Endodermal cell (in vitro differentiated cells): ENCODE measurements around the gene KRAS. TPM values are rescaled to one million over a fixed set of nuclear protein-coding genes. Genes with fewer than 3 reads are reported as not detected.
A peak's percentile ranks its signal among the peaks of the same experiment; 100 is the strongest.

ENCODE experiments used
- DNase-seq: peaks from one replicate; pipeline ENCODE4 v3.0.0-alpha.2; 2017
- H3K27ac ChIP-seq: 2 replicates; pipeline ENCODE4 v1.5.1; 2013; ENCODE audit warnings: mild to moderate bottlenecking, low read depth, low read length, moderate library complexity
- H3K27me3 ChIP-seq: 2 replicates; pipeline ENCODE4 v1.6.1; 2013; ENCODE audit warnings: mild to moderate bottlenecking, low read length, moderate library complexity; ENCODE audit not compliant: insufficient read depth, control insufficient read depth, poor library complexity, severe bottlenecking
- H3K36me3 ChIP-seq: 2 replicates; pipeline ENCODE4 v1.7.0; 2013; ENCODE audit warnings: mild to moderate bottlenecking, low read length, moderate library complexity; ENCODE audit not compliant: control insufficient read depth, insufficient read depth
- H3K4me1 ChIP-seq: one replicate; pipeline ENCODE4 v1.7.0; 2013; ENCODE audit warnings: low read length; ENCODE audit not compliant: control insufficient read depth, insufficient read depth
- H3K4me3 ChIP-seq: 2 replicates; pipeline ENCODE4 v1.5.1; 2013; ENCODE audit warnings: mild to moderate bottlenecking, low read length, moderate library complexity
- H3K9ac ChIP-seq: 2 replicates; pipeline ENCODE4 v1.6.1; 2013; ENCODE audit warnings: mild to moderate bottlenecking, low read length, moderate library complexity; ENCODE audit not compliant: poor library complexity, severe bottlenecking; ENCODE audit errors: extremely low read depth
- H3K9me3 ChIP-seq: 2 replicates; pipeline ENCODE4 v1.6.1; 2013; ENCODE audit warnings: mild to moderate bottlenecking, low read length, moderate library complexity; ENCODE audit not compliant: control insufficient read depth
- H3K27ac Mint-ChIP-seq: 2 replicates; pipeline ENCODE4 v1.8.0; 2020; ENCODE audit warnings: mixed read lengths
- H3K27me3 Mint-ChIP-seq: 2 replicates; pipeline ENCODE4 v1.8.0; 2021; ENCODE audit warnings: mild to moderate bottlenecking, mixed read lengths; ENCODE audit not compliant: insufficient read depth
- H3K36me3 Mint-ChIP-seq: 2 replicates; pipeline ENCODE4 v1.8.0; 2020; ENCODE audit warnings: low read depth, mixed read lengths
- H3K4me1 Mint-ChIP-seq: 2 replicates; pipeline ENCODE4 v1.8.0; 2020; ENCODE audit warnings: mixed read lengths
- H3K4me3 Mint-ChIP-seq: 2 replicates; pipeline ENCODE4 v1.8.0; 2020; ENCODE audit warnings: mild to moderate bottlenecking, moderate library complexity, mixed read lengths
- H3K9me3 Mint-ChIP-seq: 2 replicates; pipeline ENCODE4 v1.8.0; 2020; ENCODE audit warnings: mild to moderate bottlenecking, mixed read lengths
- WGBS, 2 experiments: methylation state at CpG; one replicate each; pipeline versions ENCODE4 v1.1.5 to v1.1.7; 2013; ENCODE audit warnings: missing lambda C conversion rate in 2 of 2, mixed read lengths in 1 of 2; ENCODE audit not compliant: insufficient coverage in 1 of 2, insufficient read length in 1 of 2; 5-methylcytosine and 5-hydroxymethylcytosine counted together
- long read RNA-seq, 4 experiments: library from polyadenylated mRNA in 2 of 4; library from RNA in 1 of 4; library from capped mRNA in 1 of 4; stranded (forward) in 3 of 4; unstranded in 1 of 4; transcript quantifications; one replicate each; pipeline ENCODE4 v2.0.0, GENCODE V29; 2020 to 2021; ENCODE audit warnings: inconsistent platforms in 1 of 4
- polyA plus RNA-seq, 2 experiments: library from polyadenylated mRNA; stranded (reverse); fragments of 50-300 nt; gene quantifications; one replicate each; pipeline ENCODE4 v1.2.3, GENCODE V29; 2013
- total RNA-seq, 2 donors: library from RNA; stranded (reverse); fragmentation: NEBNext Ultra II Directional in 1 of 2; extraction: Animal tissue kit (Norgen Biotek cat#: 25700) in 1 of 2; gene quantifications; 2 replicates in 1 of 2; 3 replicates in 1 of 2; pipeline ENCODE4 v1.2.1, GENCODE V29; 2021
- TF ChIP-seq, protein P1 (sequence below): fragments of 200-600 bp; sonication (generic); conservative IDR thresholded peaks from 2 replicates; pipeline ENCODE4 v1.5.0; 2021; ENCODE audit warnings: antibody characterized with exemption, mild to moderate bottlenecking

KRAS gene
- 100 to 1,000 TPM in 1 of 2 donors, 10 to 100 TPM in 1; 58.0 to 140 TPM for total RNA-seq
- polyA plus RNA-seq (2013, experiment 1 of 2), result 35.7 TPM
- 35.5 TPM for polyA plus RNA-seq (2013, experiment 2 of 2)
- long read RNA-seq, experiment 1, full-length matches to known transcripts, result 4 of 23 reads
- long read RNA-seq, experiment 1, partial matches to known transcripts, result 2 of 23 reads
- long read RNA-seq, experiment 1, other reads (novel, unspliced or antisense), result 17 of 23 reads
- long read RNA-seq, experiment 2, full-length matches to known transcripts, result 171 of 245 reads
- long read RNA-seq, experiment 2, partial matches to known transcripts, result 10 of 245 reads
- long read RNA-seq, experiment 2, other reads (novel, unspliced or antisense), result 64 of 245 reads
- long read RNA-seq, experiment 3, full-length matches to known transcripts, result 137 of 196 reads
- long read RNA-seq, experiment 3, partial matches to known transcripts, result 1 of 196 reads
- long read RNA-seq, experiment 3, other reads (novel, unspliced or antisense), result 58 of 196 reads
- long read RNA-seq, experiment 4, full-length matches to known transcripts, result 14 of 33 reads
- long read RNA-seq, experiment 4, partial matches to known transcripts, result 0 of 33 reads
- long read RNA-seq, experiment 4, other reads (novel, unspliced or antisense), result 19 of 33 reads

DNA sequence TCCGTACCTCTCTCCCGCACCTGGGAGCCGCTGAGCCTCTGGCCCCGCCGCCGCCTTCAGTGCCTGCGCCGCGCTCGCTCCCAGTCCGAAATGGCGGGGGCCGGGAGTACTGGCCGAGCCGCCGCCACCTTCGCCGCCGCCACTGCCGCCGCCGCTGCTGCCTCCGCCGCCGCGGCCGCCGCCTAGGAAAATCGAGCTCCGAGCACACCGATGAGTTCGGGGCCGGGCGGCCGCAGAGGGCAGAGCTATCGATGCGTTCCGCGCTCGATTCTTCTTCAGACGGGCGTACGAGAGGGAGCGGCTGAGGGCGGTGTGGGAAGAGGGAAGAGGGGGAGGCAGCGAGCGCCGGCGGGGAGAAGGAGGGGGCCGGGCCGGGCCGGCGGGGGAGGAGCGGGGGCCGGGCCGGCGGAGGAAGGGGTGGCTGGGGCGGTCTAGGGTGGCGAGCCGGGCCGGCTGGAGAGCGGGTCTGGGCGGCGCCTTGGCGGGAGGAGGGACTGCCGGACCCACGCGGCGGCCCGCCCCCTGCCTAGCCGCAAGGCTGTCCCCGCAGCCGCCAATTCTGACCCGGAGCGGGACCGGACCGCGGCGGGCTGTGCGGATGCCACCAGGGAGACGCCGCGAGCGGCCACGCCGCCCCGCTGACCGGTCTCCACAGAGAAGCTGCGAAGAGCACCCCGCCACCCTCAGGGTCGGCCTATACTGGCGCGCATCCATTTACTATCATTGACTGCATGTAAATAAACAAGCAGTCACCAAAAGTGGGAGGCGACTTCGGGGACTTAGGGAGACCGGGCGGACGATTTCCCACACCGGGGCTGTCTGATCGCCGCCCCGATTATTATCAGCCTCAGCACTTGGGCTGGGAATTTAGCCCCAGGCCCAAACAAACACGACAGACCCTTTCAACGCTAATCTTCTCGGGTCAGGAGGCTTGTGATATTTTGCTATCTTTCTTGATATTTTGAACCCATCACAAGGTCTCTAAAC, at the start of gene KRAS:
KRAS (minus strand) TSS at position 186 of the 987 bp plus-strand sequence.
- H3K9ac ChIP-seq, result peak within 1 kb of the TSS; percentile 78
- TF ChIP-seq, protein P1, sequence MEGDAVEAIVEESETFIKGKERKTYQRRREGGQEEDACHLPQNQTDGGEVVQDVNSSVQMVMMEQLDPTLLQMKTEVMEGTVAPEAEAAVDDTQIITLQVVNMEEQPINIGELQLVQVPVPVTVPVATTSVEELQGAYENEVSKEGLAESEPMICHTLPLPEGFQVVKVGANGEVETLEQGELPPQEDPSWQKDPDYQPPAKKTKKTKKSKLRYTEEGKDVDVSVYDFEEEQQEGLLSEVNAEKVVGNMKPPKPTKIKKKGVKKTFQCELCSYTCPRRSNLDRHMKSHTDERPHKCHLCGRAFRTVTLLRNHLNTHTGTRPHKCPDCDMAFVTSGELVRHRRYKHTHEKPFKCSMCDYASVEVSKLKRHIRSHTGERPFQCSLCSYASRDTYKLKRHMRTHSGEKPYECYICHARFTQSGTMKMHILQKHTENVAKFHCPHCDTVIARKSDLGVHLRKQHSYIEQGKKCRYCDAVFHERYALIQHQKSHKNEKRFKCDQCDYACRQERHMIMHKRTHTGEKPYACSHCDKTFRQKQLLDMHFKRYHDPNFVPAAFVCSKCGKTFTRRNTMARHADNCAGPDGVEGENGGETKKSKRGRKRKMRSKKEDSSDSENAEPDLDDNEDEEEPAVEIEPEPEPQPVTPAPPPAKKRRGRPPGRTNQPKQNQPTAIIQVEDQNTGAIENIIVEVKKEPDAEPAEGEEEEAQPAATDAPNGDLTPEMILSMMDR, result peak; percentile 37
- Mint-ChIP-seq H3K4me1 (peaks cover 44% of the 10 kb centered on the region), H3K36me3 (peaks cover 20% of the 10 kb centered on the region), H3K27me3 (peaks cover 8% of the 10 kb centered on the region), H3K4me3 (peak within 1 kb of the TSS; percentile 90), H3K27ac (peak within 1 kb of the TSS; percentile 95), H3K9me3 (peaks cover under 1% of the 10 kb centered on the region)
- no peaks in the 10 kb centered on the region for H3K27me3 ChIP-seq
- H3K4me3 ChIP-seq, result peak within 1 kb of the TSS; percentile 97
- peaks cover 11% of the 10 kb centered on the region for H3K4me1 ChIP-seq
- H3K27ac ChIP-seq, result peak within 1 kb of the TSS; percentile 34
- 0% methylated on average over 14 to 105 of the region's 105 CpGs for WGBS, 2 experiments
- H3K36me3 ChIP-seq, result peaks cover 17% of the 10 kb centered on the region
- no peaks in the 10 kb centered on the region for H3K9me3 ChIP-seq
- peak; percentile 99 for DNase-seq

DNA sequence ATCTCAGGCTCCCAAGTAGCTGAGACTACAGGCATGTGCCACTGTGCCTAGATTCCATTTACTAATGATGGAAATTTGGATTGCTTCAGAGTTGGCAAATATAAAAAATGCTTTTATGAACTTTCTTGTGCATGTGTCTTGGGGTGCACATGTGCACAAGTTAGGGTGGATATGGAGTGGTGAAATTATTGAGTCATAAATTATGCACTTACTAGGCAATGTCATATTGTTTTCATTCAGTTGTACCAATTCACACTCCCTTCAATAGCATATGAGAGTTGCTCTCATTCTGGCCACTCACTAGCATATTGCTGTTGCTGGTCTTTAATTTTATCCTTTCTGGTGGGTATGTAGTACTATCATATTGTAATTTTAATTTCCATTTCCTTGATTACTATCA, 45.7 kb upstream of the KRAS start:
- no peak for DNase-seq
- H3K36me3 Mint-ChIP-seq, result no peaks in the 10 kb centered on the region
- H3K27ac Mint-ChIP-seq, result no peak overlapping the region
- no peak overlapping the region for H3K27ac ChIP-seq
- H3K4me1 Mint-ChIP-seq, result no peaks in the 10 kb centered on the region
- H3K36me3 ChIP-seq, result no peaks in the 10 kb centered on the region
- H3K4me3 ChIP-seq, result no peak overlapping the region
- H3K4me3 Mint-ChIP-seq, result no peak overlapping the region
- peaks cover 3% of the 10 kb centered on the region for H3K27me3 ChIP-seq
- no peaks in the 10 kb centered on the region for H3K9me3 Mint-ChIP-seq
- no peak overlapping the region for H3K9ac ChIP-seq
- TF ChIP-seq, protein P1, result no peak
- H3K4me1 ChIP-seq, result no peaks in the 10 kb centered on the region
- no peaks in the 10 kb centered on the region for H3K9me3 ChIP-seq
- peaks cover 5% of the 10 kb centered on the region for H3K27me3 Mint-ChIP-seq

DNA sequence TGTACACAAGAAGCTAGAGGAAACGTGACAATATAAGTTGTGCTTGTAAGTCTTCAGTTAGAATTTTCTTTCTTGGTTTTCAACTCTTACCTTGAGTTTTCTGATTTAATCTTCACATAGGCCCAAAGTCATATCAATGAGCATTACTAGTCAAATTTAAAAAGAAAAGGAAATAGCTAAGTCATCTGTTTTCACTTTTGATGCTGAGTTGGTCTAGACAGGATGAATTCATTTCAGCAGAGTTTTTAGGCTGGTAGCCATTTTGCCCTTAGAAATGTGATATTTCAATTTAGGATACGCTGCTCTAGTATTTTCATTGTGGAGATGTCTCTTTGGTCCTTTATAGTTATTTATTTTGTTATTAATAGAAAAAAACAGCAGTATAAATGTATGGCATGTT, 44.6 kb upstream of the KRAS start:
- Histone ChIP-seq H3K4me1 (no peaks in the 10 kb centered on the region), H3K27ac (no peak overlapping the region), H3K27me3 (no peaks in the 10 kb centered on the region), H3K9me3 (no peaks in the 10 kb centered on the region), H3K9ac (no peak overlapping the region), H3K4me3 (no peak overlapping the region), H3K36me3 (no peaks in the 10 kb centered on the region)
- TF ChIP-seq, protein P1, result no peak
- no peaks in the 10 kb centered on the region for H3K4me1 Mint-ChIP-seq
- 86 to 95% methylated on average over 1 to 2 of the region's 2 CpGs for WGBS, 2 experiments
- no peak overlapping the region for H3K27ac Mint-ChIP-seq
- H3K27me3 Mint-ChIP-seq, result no peaks in the 10 kb centered on the region
- no peak overlapping the region for H3K4me3 Mint-ChIP-seq
- no peak for DNase-seq
- H3K9me3 Mint-ChIP-seq, result peaks cover 1% of the 10 kb centered on the region
- no peaks in the 10 kb centered on the region for H3K36me3 Mint-ChIP-seq
